AG10803 (cell line): ENCODE measurements around the gene HLTF.

Source experiments
- DNase-seq: peaks from one replicate; pipeline ENCODE4 v3.0.0; 2010; ENCODE audit warnings: low read depth
- H3K4me3 ChIP-seq: 2 replicates; pipeline ENCODE4 v1.5.1; 2011; ENCODE audit warnings: mild to moderate bottlenecking, low read length, control low read depth
- TF ChIP-seq, protein P1 (sequence below): conservative IDR thresholded peaks from 2 replicates; pipeline ENCODE4 v1.5.1; 2011; ENCODE audit warnings: mild to moderate bottlenecking, low read length, control low read depth, inconsistent platforms

The HLTF gene

GRCh38 chr3:149003653-149004305 lies 82.6 kb downstream of the HLTF start:
- TF ChIP-seq, protein P1, sequence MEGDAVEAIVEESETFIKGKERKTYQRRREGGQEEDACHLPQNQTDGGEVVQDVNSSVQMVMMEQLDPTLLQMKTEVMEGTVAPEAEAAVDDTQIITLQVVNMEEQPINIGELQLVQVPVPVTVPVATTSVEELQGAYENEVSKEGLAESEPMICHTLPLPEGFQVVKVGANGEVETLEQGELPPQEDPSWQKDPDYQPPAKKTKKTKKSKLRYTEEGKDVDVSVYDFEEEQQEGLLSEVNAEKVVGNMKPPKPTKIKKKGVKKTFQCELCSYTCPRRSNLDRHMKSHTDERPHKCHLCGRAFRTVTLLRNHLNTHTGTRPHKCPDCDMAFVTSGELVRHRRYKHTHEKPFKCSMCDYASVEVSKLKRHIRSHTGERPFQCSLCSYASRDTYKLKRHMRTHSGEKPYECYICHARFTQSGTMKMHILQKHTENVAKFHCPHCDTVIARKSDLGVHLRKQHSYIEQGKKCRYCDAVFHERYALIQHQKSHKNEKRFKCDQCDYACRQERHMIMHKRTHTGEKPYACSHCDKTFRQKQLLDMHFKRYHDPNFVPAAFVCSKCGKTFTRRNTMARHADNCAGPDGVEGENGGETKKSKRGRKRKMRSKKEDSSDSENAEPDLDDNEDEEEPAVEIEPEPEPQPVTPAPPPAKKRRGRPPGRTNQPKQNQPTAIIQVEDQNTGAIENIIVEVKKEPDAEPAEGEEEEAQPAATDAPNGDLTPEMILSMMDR, result no peak
- DNase-seq, result no peak
- H3K4me3 ChIP-seq, result no peak overlapping the region

GRCh38 chr3:149001727-149002126 lies 84.6 kb downstream of the HLTF start:
- TF ChIP-seq, protein P1, result no peak
- no peak overlapping the region for H3K4me3 ChIP-seq
- DNase-seq, result no peak

- TF ChIP-seq, protein P1, result no peak
- no peak for DNase-seq
- no peak overlapping the region for H3K4me3 ChIP-seq
Measured at GRCh38 chr3:149000206-149000745, 86.1 kb downstream of the HLTF start.

DNA sequence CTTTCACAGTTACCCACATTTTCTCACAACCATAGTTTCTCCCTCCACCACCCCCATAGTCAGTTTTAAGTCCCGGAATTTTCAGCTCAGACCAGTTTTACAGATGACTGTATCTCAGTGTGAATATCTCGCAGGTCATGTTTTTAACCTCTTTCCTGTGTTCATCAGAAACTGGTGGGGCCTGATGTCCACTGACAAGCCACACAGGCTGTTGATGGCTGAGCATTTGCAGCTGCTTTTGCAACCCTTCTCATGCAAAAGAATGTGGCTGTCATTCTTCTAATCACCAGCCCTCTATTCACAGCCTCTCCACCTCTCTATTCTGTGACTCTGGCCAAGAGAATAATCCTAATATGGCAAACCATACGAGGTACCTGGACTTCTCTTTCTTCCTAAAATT lies 86.5 kb downstream of the HLTF start:
- no peak overlapping the region for H3K4me3 ChIP-seq

GRCh38 chr3:148998715-148999423 lies 87.5 kb downstream of the HLTF start:
- TF ChIP-seq, protein P1, result no peak
- DNase-seq, result no peak
- H3K4me3 ChIP-seq, result no peak overlapping the region

More for the DNA sequence above, 86.5 kb downstream of the HLTF start:
- DNase-seq, result no peak
- TF ChIP-seq, protein P1, result no peak

DNA sequence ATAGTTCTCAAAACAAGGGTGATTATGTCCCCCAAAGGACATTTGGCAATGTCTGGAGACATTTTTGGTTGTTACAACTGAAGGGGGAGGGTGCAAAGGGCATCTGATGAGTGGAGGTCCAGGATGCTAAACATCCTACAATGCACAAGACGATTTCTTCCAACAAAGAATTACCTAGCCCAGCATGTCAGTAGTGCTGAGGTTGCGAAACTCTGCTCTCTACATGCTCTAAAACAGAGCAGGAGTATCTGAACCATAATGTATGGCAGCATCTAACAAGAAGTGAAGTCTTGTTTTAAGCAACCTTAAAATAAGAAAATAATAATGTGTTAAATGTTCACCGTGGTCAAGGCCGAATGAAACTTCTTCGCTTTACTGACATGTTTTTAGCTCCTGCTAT lies 88.0 kb downstream of the HLTF start:
- no peak overlapping the region for H3K4me3 ChIP-seq
- no peak for DNase-seq
- TF ChIP-seq, protein P1, result no peak

DNA sequence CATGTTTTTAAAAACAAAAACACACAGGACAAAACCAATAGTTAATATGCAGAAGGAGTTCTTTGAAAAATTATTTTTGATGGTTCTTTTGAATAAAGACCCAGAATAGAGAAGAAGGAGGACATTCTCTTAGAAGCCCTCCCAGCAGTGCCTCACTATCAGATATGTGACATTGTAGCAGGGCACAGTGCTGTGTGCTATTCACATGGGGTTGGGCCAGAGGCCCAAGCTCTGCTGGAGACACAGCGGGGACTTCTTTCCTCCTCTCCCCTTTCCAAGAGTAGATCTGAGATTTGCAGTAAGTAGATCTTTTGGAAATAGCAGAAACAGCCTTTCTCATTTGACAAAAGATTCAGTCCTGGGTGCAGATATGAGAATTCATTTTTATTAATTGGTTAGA lies 88.7 kb downstream of the HLTF start:
- TF ChIP-seq, protein P1, result no peak
- no peak for DNase-seq
- no peak overlapping the region for H3K4me3 ChIP-seq
